ENCODE results near the gene DPP6.

Gene DPP6

GRCh38 chr7:154576604-154577003 is 524.4 kb downstream of the DPP6 start:
- TF ChIP-seq CTCF (IDR thresholded peaks at IDR 0.05; ENCODE audit: insufficient read depth, low read length, poor library complexity, severe bottlenecking) = no peak
- no peak for DNase-seq (ENCODE audit: extremely low read depth, insufficient read length)
- no peaks in the 10 kb centered on the region for H3K27me3 ChIP-seq (replicated peaks; ENCODE audit: control insufficient read depth, insufficient read depth, low read length)
- no peak overlapping the region for H3K4me3 ChIP-seq (replicated peaks; ENCODE audit: low read depth, low read length)
- no peaks in the 10 kb centered on the region for H3K36me3 ChIP-seq (ENCODE audit: control insufficient read depth, insufficient read depth, low read length)

- no peak for TF ChIP-seq CTCF (IDR thresholded peaks at IDR 0.05; ENCODE audit: insufficient read depth, low read length, poor library complexity, severe bottlenecking)
- no peaks in the 10 kb centered on the region for H3K36me3 ChIP-seq (ENCODE audit: control insufficient read depth, insufficient read depth, low read length)
- DNase-seq (ENCODE audit: extremely low read depth, insufficient read length) = no peak
- no peaks in the 10 kb centered on the region for H3K27me3 ChIP-seq (replicated peaks; ENCODE audit: control insufficient read depth, insufficient read depth, low read length)
- no peak overlapping the region for H3K4me3 ChIP-seq (replicated peaks; ENCODE audit: low read depth, low read length)
Observed at GRCh38 chr7:154577141-154577873, 525.1 kb downstream of the DPP6 start.

GRCh38 chr7:154578336-154578735 is 526.1 kb downstream of the DPP6 start:
- Histone ChIP-seq H3K4me3 (replicated peaks; ENCODE audit: low read depth, low read length) (no peak overlapping the region), H3K36me3 (ENCODE audit: control insufficient read depth, insufficient read depth, low read length) (no peaks in the 10 kb centered on the region), H3K27me3 (replicated peaks; ENCODE audit: control insufficient read depth, insufficient read depth, low read length) (no peaks in the 10 kb centered on the region)
- TF ChIP-seq CTCF (IDR thresholded peaks at IDR 0.05; ENCODE audit: insufficient read depth, low read length, poor library complexity, severe bottlenecking) = no peak
- no peak for DNase-seq (ENCODE audit: extremely low read depth, insufficient read length)

GRCh38 chr7:154579711-154580110 is 527.5 kb downstream of the DPP6 start:
- H3K36me3 ChIP-seq (ENCODE audit: control insufficient read depth, insufficient read depth, low read length) = no peaks in the 10 kb centered on the region
- TF ChIP-seq CTCF (IDR thresholded peaks at IDR 0.05; ENCODE audit: insufficient read depth, low read length, poor library complexity, severe bottlenecking) = no peak

GRCh38 chr7:154581251-154581890 is 529.2 kb downstream of the DPP6 start:
- no peak for TF ChIP-seq CTCF (IDR thresholded peaks at IDR 0.05; ENCODE audit: insufficient read depth, low read length, poor library complexity, severe bottlenecking)
- H3K4me3 ChIP-seq (replicated peaks; ENCODE audit: low read depth, low read length) = no peak overlapping the region
- no peaks in the 10 kb centered on the region for H3K36me3 ChIP-seq (ENCODE audit: control insufficient read depth, insufficient read depth, low read length)
- H3K27me3 ChIP-seq (replicated peaks; ENCODE audit: control insufficient read depth, insufficient read depth, low read length) = no peaks in the 10 kb centered on the region
- DNase-seq (ENCODE audit: extremely low read depth, insufficient read length) = no peak

More at GRCh38 chr7:154579711-154580110, 527.5 kb downstream of the DPP6 start:
- Histone ChIP-seq H3K27me3 (replicated peaks; ENCODE audit: control insufficient read depth, insufficient read depth, low read length) (no peaks in the 10 kb centered on the region), H3K4me3 (replicated peaks; ENCODE audit: low read depth, low read length) (no peak overlapping the region)
- DNase-seq (ENCODE audit: extremely low read depth, insufficient read length) = no peak

Data from GM06990 (cell line).